AG09319 (cell line): Measurements from ENCODE around the gene GUCA2A.

Experiments used
- DNase-seq: peaks from one replicate; pipeline ENCODE4 v3.0.0-alpha.2; 2010; ENCODE audit warnings: low read depth; ENCODE audit errors: extremely low read depth
- TF ChIP-seq, protein P1 (sequence below): IDR thresholded peaks from 2 replicates; pipeline ENCODE4 v1.5.1; 2011; ENCODE audit warnings: low read depth, mild to moderate bottlenecking, inconsistent platforms, low read length, moderate library complexity

The GUCA2A gene

DNA sequence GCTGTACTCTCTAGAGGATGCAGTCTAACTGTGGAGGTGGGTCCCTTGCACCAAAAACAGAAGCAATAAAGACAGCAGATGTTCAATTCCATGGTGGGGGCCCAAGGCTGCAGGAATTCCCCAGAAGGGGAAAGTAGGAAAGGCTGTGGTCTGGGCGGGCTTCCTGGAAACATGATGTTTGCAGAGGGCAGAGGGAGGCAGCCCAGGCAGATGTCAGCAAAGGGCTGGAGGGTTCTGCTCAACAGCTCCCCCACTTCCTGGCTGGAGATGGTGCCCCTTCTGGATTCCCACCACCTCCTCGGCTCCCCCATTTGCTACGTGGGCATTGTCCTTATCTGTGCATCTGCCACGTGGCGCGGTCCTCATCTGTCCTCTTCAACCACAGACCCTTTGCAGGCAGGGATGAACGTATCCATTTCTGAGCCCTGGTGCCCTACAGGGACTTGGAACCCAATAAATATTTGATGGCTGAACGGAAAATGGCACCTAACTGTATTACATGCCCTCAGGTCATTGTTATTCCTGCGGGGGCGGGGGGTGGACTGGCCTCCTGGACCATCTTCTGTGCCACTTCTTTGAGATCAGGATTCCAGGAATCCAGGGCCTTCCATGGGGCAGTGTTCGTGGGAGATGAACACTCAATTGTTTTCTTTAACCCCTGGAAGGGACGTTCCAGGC, 19.7 kb downstream of the GUCA2A start:
- TF ChIP-seq, protein P1, sequence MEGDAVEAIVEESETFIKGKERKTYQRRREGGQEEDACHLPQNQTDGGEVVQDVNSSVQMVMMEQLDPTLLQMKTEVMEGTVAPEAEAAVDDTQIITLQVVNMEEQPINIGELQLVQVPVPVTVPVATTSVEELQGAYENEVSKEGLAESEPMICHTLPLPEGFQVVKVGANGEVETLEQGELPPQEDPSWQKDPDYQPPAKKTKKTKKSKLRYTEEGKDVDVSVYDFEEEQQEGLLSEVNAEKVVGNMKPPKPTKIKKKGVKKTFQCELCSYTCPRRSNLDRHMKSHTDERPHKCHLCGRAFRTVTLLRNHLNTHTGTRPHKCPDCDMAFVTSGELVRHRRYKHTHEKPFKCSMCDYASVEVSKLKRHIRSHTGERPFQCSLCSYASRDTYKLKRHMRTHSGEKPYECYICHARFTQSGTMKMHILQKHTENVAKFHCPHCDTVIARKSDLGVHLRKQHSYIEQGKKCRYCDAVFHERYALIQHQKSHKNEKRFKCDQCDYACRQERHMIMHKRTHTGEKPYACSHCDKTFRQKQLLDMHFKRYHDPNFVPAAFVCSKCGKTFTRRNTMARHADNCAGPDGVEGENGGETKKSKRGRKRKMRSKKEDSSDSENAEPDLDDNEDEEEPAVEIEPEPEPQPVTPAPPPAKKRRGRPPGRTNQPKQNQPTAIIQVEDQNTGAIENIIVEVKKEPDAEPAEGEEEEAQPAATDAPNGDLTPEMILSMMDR: no peak
- DNase-seq: no peak

DNA sequence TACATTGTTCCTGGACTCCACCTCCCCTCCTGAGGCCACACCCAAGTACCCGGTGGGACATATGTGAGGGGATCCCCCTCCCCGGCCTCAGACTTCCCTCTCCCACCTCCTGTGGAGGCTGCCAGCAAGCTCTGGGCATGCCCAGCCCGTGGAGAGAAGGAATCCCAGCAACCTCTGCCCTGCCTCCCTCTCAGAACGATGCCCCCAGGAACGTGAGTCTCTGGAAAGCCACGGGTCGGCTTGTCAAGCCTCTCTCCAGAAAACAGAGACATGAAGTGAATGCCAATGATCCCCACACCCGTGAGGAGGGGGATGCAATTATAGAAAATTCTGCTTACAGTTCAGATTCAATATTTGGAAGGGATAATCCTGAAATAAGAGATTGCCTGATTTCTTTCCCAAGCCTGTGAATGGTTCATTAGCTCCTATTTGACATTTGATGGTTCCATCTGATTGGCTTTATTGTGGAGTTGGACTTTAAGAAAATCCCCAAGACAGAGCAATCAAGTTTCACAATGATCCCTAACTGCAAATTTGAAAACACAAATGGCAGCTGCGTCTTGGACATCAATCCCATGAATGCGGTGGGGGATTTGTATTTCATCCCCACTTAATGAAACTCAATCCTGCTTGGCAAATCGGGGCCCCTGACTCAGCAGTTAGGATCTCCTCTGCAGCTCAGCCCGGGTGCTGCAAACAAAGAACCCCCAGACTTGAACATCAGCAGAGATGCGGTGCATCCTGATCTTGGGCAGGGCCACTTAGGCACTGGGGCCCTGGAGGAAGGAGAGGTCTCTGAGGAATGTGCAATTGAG, 20.4 kb downstream of the GUCA2A start:
- no peak for DNase-seq

DNA sequence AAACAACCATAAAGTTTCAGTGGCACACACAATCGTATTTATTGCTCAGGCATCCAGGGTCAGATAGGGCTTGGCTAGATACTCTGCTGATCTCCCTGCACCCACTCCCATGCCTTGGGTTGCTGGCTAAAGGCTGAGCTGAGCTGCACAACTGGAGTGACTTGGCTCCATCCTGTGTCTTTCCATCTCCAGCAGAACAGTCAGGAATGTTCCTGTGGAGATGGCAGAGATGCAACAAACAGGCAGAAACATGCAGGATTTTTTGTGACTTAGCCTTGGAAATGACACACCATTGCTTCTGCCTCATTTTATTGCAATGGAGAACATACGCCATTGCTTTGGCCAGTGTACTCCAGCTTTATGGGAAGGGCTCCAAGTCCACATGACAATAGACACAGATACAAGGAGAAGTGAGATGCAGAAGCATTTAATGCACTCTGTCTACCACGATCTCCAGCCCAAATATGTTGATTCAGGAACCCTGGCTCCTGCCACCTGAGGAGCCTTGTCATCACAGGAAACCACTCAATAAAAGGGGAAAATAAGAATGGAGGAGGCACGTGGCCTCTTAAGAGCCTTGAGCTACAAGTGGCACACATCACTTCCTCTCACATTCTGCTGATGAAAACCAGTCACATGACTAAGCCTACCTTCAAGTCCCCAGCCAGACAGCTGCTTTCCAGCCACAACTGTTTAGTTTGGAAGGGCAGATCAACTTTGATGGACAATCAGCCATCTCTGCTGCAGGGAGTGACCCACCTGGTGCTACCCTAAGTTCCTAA, 21.5 kb downstream of the GUCA2A start:
- no peak for DNase-seq
- TF ChIP-seq, protein P1: no peak

More for the DNA sequence above, 20.4 kb downstream of the GUCA2A start:
- TF ChIP-seq, protein P1: no peak

DNA sequence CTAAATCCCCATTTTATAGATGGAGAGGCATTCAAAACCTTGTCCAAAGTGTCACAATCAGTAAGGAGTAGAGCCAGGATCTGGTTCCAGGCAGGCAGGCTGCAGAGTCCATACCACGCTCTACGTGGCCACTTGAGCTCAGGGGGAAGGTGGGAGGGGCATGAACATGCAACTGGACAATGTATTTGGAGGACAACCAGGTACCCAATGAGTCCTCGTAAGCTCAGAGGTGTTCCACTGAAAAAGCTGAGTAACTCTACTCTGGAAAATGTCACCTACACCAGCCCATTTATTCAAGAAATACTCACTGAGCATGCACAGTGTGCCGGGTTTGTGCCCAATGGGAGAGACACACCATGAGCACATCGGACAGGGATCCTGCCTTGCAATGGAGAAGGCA, 22.6 kb downstream of the GUCA2A start:
- no peak for DNase-seq
- TF ChIP-seq, protein P1: no peak

DNA sequence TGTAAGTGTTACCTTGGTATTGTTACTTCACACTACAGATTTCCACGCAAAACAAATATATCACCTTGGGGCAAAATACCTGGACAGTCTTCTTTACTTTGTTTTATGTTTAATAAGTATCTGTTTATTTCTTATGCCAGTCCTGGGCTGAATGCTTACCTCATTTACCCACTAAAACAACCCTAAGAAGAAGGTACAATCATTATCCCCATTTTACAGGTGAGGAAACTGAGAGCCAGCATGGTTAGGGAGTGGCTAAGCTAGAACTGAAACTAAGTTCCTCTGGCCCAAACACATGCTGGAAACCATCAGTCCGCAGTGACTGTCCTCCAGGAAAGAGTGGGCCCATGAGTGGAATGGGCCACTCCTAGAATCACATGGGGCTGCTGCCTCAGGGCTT, 24.4 kb downstream of the GUCA2A start:
- DNase-seq: no peak
- TF ChIP-seq, protein P1: no peak

DNA sequence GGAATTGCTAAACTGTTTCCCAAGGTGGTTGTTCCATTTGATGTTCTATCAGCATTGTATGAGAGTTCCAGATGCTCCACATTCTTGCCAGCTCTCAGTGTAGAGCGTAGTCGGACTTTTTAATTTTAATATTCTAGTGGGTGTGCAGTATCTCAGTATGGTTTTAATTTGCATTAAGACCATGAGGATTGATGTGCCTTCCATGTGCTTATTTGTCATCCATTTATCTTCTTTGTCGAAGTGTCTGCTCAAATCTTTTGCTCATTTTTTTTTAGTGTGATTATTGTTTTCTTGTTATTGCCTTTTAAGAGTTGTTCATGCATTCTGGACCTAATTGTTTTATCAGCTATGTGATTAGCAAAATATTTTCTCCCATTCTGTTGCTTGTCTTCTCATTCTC, 25.1 kb downstream of the GUCA2A start:
- DNase-seq: no peak
- TF ChIP-seq, protein P1: no peak
